NK-92 treated with Interleukin-12 subunit alpha and Interleukin-12 subunit beta, amount 100 ng/mL, for 24 hours (cell line): ENCODE data around the gene AGFG2.
"Not testable (repeated sequence)": the region's sequence is repeated elsewhere in the genome, so short reads cannot be mapped to it uniquely, and the experiment has no call there.

ENCODE experiments used
- DNase-seq: peaks from one replicate; lab custom pipeline; 2025; lab: John Stamatoyannopoulos, UW

Gene AGFG2, protein sequence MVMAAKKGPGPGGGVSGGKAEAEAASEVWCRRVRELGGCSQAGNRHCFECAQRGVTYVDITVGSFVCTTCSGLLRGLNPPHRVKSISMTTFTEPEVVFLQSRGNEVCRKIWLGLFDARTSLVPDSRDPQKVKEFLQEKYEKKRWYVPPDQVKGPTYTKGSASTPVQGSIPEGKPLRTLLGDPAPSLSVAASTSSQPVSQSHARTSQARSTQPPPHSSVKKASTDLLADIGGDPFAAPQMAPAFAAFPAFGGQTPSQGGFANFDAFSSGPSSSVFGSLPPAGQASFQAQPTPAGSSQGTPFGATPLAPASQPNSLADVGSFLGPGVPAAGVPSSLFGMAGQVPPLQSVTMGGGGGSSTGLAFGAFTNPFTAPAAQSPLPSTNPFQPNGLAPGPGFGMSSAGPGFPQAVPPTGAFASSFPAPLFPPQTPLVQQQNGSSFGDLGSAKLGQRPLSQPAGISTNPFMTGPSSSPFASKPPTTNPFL

DNA sequence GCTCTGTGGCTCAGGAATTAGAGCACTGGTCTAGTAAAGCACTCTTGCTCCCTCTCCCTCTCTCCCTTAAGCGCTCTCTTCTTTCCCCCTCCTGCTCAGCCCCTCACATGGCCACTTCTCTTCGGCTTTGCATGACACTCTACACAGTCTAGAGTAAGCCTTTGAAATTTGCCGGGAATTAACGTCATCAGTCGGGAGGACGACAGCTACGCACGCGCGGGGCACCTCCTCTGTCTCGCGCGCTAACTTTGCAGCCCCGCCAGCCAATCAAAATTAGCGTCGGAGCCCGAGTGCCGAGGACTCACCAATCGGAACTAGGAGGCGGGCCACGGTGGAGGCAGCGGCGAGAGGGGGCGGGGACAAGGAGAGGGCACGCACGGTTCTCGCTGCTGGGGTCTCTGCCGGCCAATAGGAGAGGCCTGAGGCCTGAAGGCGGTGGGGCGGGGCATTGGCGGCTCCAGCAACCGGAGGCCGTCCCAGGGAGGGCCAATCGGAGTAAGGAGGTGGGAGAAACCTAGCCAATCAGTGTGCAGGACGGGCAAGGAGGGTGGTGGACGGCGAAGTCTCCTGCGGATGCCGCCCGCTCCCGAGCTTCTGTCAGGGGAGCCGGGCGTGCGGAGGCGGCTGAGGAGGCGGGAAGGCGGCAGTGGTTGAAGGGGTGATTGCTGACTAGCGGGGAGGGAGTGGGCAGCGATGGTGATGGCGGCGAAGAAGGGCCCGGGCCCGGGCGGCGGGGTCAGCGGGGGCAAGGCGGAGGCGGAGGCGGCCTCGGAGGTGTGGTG is at the start of gene AGFG2:
Gene AGFG2, plus strand, starts transcription at position 550 of the 782 bp plus-strand sequence. Its CDS starts 144 bp downstream, at position 694.
- DNase-seq, result peak; percentile 100

DNA sequence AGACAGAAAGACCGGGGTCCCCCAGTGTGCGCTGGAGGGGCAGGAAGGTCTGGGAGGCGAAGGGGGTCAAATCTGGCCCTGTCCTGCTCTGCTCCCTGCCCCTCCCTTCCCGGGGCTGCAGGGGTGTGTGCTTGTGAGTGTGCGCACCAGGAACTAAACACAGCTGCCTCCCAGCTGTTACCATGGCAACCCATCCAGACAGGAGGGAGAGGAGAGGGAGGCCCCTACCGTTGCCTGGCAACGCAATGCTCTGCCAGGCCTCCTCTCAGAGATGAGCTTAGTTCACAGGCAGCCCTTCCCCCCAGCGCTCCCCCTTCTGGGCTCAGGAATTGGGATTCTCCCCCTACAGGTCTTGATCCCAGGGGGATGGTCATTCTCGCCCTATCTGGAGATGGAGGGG is 49.2 kb upstream of the AGFG2 start:
- DNase-seq, result no peak

GRCh38 chr7:100490483-100491191 is 48.4 kb upstream of the AGFG2 start:
- DNase-seq, result no peak

DNA sequence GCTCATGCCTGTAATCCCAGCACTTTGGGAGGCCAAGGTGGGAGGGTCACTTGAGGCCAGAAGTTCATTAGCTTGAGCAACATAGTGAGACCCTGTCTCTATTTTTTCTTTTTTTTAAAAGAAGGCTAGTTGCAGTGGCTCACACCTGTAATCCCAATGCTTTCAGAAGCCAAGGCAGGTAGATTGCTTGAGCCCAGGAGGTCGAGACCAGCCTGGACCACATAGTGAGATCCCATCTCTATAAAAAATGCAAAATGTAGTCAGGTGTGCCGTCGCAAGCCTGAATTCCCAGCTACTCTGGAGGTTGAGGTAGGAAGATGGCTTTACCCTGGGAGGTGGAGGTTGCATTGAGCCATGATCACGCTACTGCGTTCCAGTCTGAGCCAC is 47.8 kb upstream of the AGFG2 start:
- no peak for DNase-seq

DNA sequence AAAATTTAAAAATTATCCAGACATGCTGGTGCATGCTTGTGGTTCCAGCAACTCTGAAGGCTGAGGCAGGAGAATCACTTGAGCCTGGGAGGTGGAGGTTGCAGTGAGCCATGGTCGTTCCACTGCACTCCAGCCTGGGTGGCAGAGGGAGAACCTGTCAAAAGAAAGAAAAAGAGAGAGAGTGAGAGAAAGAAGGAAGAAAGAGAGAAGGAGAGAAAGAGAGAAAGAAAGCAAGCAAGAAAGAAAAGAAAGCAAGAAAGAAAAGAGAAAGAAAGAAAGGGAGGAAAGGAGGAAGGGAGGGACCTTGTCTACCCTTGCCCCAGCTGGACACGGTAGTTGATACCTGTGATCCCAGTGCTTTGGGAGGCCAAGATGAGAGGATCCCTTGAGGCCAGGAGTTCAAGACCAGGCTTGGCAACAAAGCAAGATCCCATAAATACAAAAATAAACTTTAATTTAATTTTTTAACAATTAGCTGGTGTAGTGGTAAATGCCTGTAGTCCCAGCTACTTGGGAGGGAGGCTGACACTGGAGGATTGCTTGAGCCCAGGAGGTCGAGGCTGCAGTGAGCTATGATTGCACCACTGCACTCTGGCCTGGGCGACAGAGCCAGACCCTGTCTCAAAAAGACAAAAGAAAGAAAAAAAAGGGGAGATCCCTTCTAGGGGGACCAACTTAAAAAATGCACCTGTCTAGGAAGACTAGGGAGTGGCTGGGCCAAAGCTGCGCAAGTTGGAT is 46.1 kb upstream of the AGFG2 start:
- no peak for DNase-seq

DNA sequence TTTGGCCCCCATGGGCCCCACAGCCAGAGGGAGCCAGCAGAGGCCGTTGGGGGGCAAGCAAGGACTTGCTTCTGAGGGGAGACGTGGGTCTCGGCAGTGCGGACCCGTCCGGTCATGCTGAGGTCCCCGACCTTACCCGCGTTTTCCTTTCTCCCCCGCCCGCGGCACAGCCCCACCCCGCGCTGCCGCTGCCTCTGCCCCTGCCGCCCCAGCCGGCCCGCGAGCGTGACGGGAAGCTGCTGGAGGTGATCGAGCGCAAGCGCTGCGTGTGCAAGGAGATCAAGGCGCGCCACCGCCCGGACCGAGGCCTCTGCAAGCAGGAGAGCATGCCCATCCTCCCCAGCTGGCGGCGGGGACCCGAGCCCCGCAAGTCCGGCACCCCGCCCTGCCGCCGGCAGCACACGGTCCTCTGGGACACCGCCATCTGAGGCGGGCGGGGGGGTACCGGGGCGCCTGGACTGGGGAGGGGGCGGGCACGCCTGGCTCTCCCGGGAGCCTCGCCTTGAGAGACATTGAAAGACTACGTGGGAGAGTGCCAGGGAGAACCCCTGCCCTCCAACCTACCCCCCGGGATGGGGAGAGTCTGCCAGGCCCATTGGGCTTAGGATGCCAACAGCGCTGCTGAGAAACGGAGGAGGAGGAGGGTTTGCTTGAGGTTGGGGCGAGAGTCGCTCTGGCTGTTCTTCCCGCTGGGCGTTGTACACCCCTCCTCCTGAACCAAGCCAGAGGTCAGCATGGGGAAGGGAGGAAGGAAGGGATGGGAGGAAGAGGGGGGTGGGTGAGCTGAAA is 45.3 kb upstream of the AGFG2 start:
- no peak for DNase-seq

- no peak for DNase-seq
Observed at GRCh38 chr7:100496509-100496908, 42.5 kb upstream of the AGFG2 start.

- DNase-seq, result not testable (repeated sequence)
Observed at GRCh38 chr7:100500743-100501142, 38.3 kb upstream of the AGFG2 start.

GRCh38 chr7:100504031-100504430 is 35.0 kb upstream of the AGFG2 start:
- not testable (repeated sequence) for DNase-seq

DNA sequence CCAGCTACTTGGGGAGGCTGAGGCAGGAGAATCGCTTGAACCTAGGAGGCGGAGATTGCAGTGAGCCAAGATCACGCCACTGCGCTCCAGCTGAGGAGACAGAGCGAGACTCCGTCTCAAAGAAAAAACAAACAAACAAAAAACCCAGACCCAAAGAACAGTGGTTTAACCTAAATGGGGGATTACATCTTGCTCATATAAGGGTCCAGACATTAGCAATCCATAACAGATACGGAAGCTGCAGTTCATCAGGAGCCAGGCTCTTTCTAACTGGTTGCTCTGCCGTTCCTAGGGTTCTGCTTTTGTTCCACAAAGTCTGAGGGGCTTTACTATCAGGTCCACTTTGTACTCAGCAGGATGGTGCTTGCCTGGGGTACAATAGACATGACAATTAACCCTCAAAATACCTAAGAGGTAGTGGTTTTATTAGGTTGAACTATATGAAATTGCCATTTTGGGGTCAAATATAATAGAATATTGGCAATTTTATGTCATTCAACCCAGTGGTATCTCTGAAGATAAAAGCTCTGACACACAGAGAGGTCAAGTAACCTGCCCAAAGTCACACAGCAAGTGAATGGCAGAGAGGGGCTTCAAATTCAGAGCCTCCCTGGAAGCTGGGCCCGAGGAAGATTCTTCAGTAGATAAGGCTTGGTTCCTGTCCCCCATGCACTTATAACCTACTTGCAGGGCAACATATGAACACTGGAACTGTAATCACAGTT is 34.0 kb upstream of the AGFG2 start:
- DNase-seq, result no peak

DNA sequence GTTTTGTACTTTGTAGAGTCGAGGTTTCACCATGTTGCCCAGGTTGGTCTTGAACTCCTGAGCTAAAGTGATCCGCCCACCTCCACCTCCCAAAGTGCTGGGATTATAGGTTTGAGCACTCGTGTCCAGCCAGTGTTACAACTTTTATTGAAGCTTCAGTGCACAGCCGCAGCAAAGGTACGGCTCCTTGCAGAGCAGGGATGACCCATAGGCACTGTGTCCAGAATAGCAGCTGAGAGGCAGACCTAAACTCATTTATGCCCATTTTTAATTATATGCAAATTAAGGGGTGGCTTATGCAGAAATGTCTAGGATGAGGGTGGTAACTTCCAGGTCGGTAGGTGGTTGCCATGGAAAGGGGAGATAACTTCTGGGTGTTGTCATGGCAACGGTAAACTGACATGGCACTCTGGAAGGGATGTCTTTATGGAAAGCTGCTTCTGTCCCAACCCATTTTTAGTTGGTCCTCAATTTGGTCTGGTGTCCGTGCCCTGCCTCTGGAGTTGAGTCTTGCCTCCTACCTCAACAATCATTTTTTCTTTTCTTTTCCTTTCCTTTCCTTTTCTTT is 32.6 kb upstream of the AGFG2 start:
- DNase-seq, result no peak

GRCh38 chr7:100509231-100509630 is 29.8 kb upstream of the AGFG2 start:
- no peak for DNase-seq

GRCh38 chr7:100510437-100511239 is 28.4 kb upstream of the AGFG2 start:
- DNase-seq, result no peak

GRCh38 chr7:100513212-100513810 is 25.7 kb upstream of the AGFG2 start:
- no peak for DNase-seq

DNA sequence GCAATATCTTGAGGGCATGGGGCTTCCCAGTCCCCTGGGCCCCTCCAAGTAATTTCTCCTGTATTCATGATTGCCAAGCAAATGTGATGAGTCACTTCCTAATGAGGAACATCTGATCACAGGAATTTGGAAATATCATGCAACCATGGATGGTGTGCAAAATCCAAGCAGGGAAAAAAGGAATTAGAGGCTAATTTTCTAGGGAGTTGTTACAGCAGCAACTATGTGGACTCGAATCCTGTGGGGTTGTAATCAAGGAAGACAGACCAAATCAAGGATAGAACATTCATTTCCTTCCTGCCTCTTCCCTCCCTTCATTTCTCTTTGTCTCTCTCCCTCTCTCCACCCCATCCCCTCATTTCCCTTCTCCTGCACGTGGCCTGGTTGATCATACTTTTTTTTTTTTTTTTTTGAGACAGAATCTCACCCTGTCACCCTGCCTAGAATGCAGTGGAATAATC is 23.9 kb upstream of the AGFG2 start:
- no peak for DNase-seq

DNA sequence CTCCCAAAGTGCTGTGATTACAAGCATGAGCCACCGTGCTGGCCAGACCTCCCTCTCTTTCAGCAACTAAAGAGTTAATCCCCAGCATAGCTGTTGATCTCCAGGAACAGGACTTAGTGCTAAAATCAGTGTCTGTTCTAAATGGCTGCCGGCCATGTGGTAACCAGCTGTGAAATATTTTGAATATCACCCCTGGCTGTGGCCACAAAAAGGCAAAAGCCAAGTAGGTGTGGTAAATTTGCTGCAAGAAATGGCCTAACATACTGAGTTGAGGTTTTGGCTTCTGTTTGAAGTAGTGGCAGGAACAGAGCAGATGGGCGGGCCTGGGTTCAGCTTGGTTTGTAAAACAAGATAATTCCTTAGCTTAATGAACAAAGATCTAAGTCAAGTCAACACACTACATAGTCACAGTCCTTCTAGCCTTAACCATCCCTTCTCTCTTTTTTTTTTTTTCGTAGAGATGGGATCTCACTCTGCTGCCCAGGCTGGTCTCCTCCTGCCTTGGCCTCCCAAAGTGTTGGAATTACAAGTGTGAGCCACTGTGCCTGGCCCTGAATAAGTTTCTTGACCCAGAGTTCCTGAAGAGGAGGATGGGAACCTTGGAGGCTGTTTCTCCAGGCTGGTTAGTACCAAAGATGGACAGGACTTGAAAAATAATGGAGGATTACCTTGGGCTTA is 22.7 kb upstream of the AGFG2 start:
- peak; percentile 61 for DNase-seq

GRCh38 chr7:100517305-100517704 is 21.7 kb upstream of the AGFG2 start:
- no peak for DNase-seq

GRCh38 chr7:100519580-100519979 is 19.4 kb upstream of the AGFG2 start:
- DNase-seq, result no peak
